Body of pancreas (tissue), 4 donors: ENCODE data around the gene EREG. TPM values are rescaled to one million over a fixed set of nuclear protein-coding genes. Genes with fewer than 3 reads are reported as not detected.

Experiments used
- ATAC-seq: fragments of 150-250 bp; one replicate; pipeline ENCODE4 v1.9.1; 2016
- DNase-seq, 4 donors: peaks; one replicate each; pipeline ENCODE4 v3.0.0-alpha.2; 2019
- H3K27ac ChIP-seq, 4 donors: fragments of 200-600 bp; sonication (generic); 1 replicate in 3 of 4; 2 replicates in 1 of 4; pipeline versions ENCODE4 v1.5.1 to v1.6.1; 2016 to 2019; ENCODE audit warnings: mild to moderate bottlenecking in 1 of 4, mixed read lengths in 1 of 4, moderate library complexity in 1 of 4
- H3K27me3 ChIP-seq, 2 donors: fragments of 200-600 bp; sonication (generic); one replicate each; pipeline ENCODE4 v1.6.0; 2016; ENCODE audit warnings: mild to moderate bottlenecking in 1 of 2
- H3K36me3 ChIP-seq, 2 donors: fragments of 200-600 bp; sonication (generic); replicated peaks in 1 of 2; 2 replicates each; pipeline ENCODE4 v1.5.1; 2016; ENCODE audit warnings: low read depth in 2 of 2; ENCODE audit not compliant: insufficient read depth in 1 of 2
- H3K4me1 ChIP-seq: fragments of 200-600 bp; sonication (generic); one replicate; pipeline ENCODE4 v1.6.0; 2016
- H3K4me3 ChIP-seq, 2 donors: fragments of 200-600 bp; sonication (generic); 1 replicate in 1 of 2; 2 replicates in 1 of 2; pipeline ENCODE4 v1.5.1; 2016 to 2019
- H3K9me3 ChIP-seq, 3 donors: fragments of 200-600 bp; sonication (generic); 1 replicate in 2 of 3; 2 replicates in 1 of 3; pipeline ENCODE4 v1.5.1; 2016
- CTCF ChIP-seq, 7 experiments: fragments of 450-650 bp in 4 of 7; fragments of 200-600 bp in 3 of 7; sonication (generic) in 3 of 7; IDR thresholded peaks; one replicate each; pipeline ENCODE4 v1.5.1; 2016 to 2019; ENCODE audit warnings: antibody characterized with exemption in 7 of 7
- POLR2A ChIP-seq, 3 donors: fragments of 450-650 bp; IDR thresholded peaks; one replicate each; pipeline ENCODE4 v1.6.1; 2016; ENCODE audit warnings: antibody characterized with exemption in 3 of 3, mild to moderate bottlenecking in 2 of 3
- WGBS, 2 donors: methylation state at CpG; one replicate each; pipeline ENCODE4 v1.1.5; 2017; 5-methylcytosine and 5-hydroxymethylcytosine counted together
- intact Hi-C: fragments of 100-400 bp; cut with DNase I; formaldehyde crosslinking; loops from one replicate; pipeline ENCODE4 v1.15.1; 2023
- total RNA-seq, 2 donors: library from RNA; depleted of rRNA; stranded (reverse); fragments of >200 nt; gene quantifications; one replicate each; pipeline ENCODE4 v1.1.0, GENCODE V29; 2016

EREG gene
- total RNA-seq, 2 donors from 2014 or later: not detected

GRCh38 chr4:74386159-74386558 lies 21.2 kb downstream of the EREG start:
- no peak for TF ChIP-seq CTCF (IDR thresholded peaks at IDR 0.05)
- no peak overlapping the region for H3K27ac ChIP-seq
- H3K9me3 ChIP-seq: no peaks in the 10 kb centered on the region

GRCh38 chr4:74387790-74388189 lies 22.8 kb downstream of the EREG start:
- no peak overlapping the region for H3K4me3 ChIP-seq
- no peak for ATAC-seq
- H3K27ac ChIP-seq: no peak overlapping the region
- WGBS, 2 donors: 80 to 94% methylated on average over 2 of the region's 2 CpGs
- TF ChIP-seq CTCF (IDR thresholded peaks at IDR 0.05) (no peak), POLR2A (IDR thresholded peaks at IDR 0.05) (no peak)
- DNase-seq: no peak
- no peaks in the 10 kb centered on the region for H3K4me1 ChIP-seq
- no peaks in the 10 kb centered on the region for H3K36me3 ChIP-seq
- intact Hi-C loops: no loop called here
- H3K9me3 ChIP-seq: no peaks in the 10 kb centered on the region
- no peaks in the 10 kb centered on the region for H3K27me3 ChIP-seq

More at GRCh38 chr4:74386159-74386558, 21.2 kb downstream of the EREG start:
- Histone ChIP-seq H3K27me3 (no peaks in the 10 kb centered on the region), H3K4me1 (no peaks in the 10 kb centered on the region), H3K36me3 (no peaks in the 10 kb centered on the region), H3K4me3 (no peak overlapping the region)
- ATAC-seq: no peak
- intact Hi-C loops: no loop called here
- DNase-seq: no peak
- WGBS, 2 donors: 38 to 44% methylated on average over 4 of the region's 4 CpGs

GRCh38 chr4:74389494-74389893 lies 24.5 kb downstream of the EREG start:
- Histone ChIP-seq H3K4me1 (no peaks in the 10 kb centered on the region), H3K36me3 (no peaks in the 10 kb centered on the region), H3K27me3 (no peaks in the 10 kb centered on the region), H3K27ac (no peak overlapping the region), H3K4me3 (no peak overlapping the region), H3K9me3 (no peaks in the 10 kb centered on the region)
- no peak for ATAC-seq
- intact Hi-C loops: no loop called here
- 64 to 77% methylated on average over 1 of the region's 1 CpG for WGBS, 2 donors
- no peak for DNase-seq
- TF ChIP-seq POLR2A (IDR thresholded peaks at IDR 0.05) (no peak), CTCF (IDR thresholded peaks at IDR 0.05) (no peak)

GRCh38 chr4:74390677-74391076 lies 25.7 kb downstream of the EREG start:
- DNase-seq (no peak), ATAC-seq (no peak)
- no peak overlapping the region for H3K27ac ChIP-seq
- H3K4me1 ChIP-seq: no peaks in the 10 kb centered on the region
- TF ChIP-seq CTCF (IDR thresholded peaks at IDR 0.05): no peak
- no peak for TF ChIP-seq POLR2A (IDR thresholded peaks at IDR 0.05)
- no peaks in the 10 kb centered on the region for H3K27me3 ChIP-seq
- no peaks in the 10 kb centered on the region for H3K9me3 ChIP-seq
- H3K36me3 ChIP-seq: no peaks in the 10 kb centered on the region
- WGBS, 2 donors: 74 to 76% methylated on average over 2 of the region's 2 CpGs
- H3K4me3 ChIP-seq: no peak overlapping the region
- intact Hi-C loops: no loop called here

GRCh38 chr4:74391346-74391745 lies 26.4 kb downstream of the EREG start:
- H3K4me3 ChIP-seq: no peak overlapping the region
- no peak overlapping the region for H3K27ac ChIP-seq
- H3K9me3 ChIP-seq: no peaks in the 10 kb centered on the region
- TF ChIP-seq CTCF (IDR thresholded peaks at IDR 0.05) (no peak), POLR2A (IDR thresholded peaks at IDR 0.05) (no peak)
- ATAC-seq (no peak), DNase-seq (no peak)
- H3K27me3 ChIP-seq: no peaks in the 10 kb centered on the region
- intact Hi-C loops: no loop called here
- no peaks in the 10 kb centered on the region for H3K36me3 ChIP-seq
- H3K4me1 ChIP-seq: no peaks in the 10 kb centered on the region
